ENCODE data around the gene PRSS57.

GRCh38 chr19:651991-652390, 43.3 kb downstream of the PRSS57 start:
- TF ChIP-seq CTCF (IDR thresholded peaks at IDR 0.05) = no peak
- no peak for TF ChIP-seq POLR2A (IDR thresholded peaks at IDR 0.05)
